ENCODE data around the gene SMG7. TPM values are rescaled to one million over a fixed set of nuclear protein-coding genes. Genes with fewer than 3 reads are reported as not detected.

The SMG7 gene
- total RNA-seq, 1 experiment from 2014 or later, result 72.9 TPM

DNA sequence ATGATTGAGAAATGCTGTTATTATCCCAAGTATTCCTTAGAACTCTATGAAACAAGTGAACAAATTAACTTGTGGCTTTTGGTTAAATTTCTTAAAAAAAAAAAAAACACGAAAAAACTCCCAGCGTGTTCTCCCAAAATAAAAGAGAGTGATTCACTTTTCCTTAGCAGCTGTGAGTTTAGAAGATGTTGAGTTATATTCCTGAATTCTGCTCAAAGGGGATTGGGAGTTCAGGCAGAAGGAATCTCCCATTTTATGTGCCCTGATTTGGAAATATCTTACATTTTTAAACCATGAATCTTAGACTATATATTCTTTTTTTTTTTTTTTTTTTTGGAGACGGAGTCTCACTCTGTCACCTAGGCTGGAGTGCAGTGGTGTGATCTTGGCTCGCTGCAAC is 34.3 kb downstream of the SMG7 start:
- POLR2A ChIA-PET (ENCODE audit: unreplicated experiment), result no interaction called here
- intact Hi-C loops (cut with micrococcal nuclease; ENCODE audit: unreplicated experiment), result no loop called here
- Histone ChIP-seq H3K4me2 (no peak overlapping the region), H4K20me1 (ENCODE audit: insufficient read depth) (peaks cover 7% of the 10 kb centered on the region; the same call in 1 of the 2 replicates), H3K36me3 (ENCODE audit: low read depth) (peaks cover 8% of the 10 kb centered on the region; the same call in 1 of the 2 replicates), H3K9me2 (ENCODE audit: insufficient read depth) (peaks cover 4% of the 10 kb centered on the region; the same call in 1 of the 2 replicates), H3K27me3 (ENCODE audit: insufficient read depth, low read depth) (no peaks in the 10 kb centered on the region), H3F3A (ENCODE audit: insufficient read depth, low read depth) (peaks cover 16% of the 10 kb centered on the region), H3K79me2 (ENCODE audit: low read depth) (peaks cover 93% of the 10 kb centered on the region), H3K4me3 (no peak overlapping the region), H2AFZ (no peak overlapping the region), H3K4me1 (replicated peaks; ENCODE audit: insufficient read depth) (no peaks in the 10 kb centered on the region), H3K9me3 (ENCODE audit: insufficient read depth, low read depth) (no peaks in the 10 kb centered on the region; the same call in 1 of the 2 replicates), H3K27ac (no peak overlapping the region)
- CTCF ChIA-PET, result no interaction called here
- no TSS peak for BruUV-seq (replicated peaks)
- no peak for DNase-seq
- no peak for TF ChIP-seq EZH2 (IDR thresholded peaks at IDR 0.05; ENCODE audit: low read depth)
- TF ChIP-seq, protein P1, sequence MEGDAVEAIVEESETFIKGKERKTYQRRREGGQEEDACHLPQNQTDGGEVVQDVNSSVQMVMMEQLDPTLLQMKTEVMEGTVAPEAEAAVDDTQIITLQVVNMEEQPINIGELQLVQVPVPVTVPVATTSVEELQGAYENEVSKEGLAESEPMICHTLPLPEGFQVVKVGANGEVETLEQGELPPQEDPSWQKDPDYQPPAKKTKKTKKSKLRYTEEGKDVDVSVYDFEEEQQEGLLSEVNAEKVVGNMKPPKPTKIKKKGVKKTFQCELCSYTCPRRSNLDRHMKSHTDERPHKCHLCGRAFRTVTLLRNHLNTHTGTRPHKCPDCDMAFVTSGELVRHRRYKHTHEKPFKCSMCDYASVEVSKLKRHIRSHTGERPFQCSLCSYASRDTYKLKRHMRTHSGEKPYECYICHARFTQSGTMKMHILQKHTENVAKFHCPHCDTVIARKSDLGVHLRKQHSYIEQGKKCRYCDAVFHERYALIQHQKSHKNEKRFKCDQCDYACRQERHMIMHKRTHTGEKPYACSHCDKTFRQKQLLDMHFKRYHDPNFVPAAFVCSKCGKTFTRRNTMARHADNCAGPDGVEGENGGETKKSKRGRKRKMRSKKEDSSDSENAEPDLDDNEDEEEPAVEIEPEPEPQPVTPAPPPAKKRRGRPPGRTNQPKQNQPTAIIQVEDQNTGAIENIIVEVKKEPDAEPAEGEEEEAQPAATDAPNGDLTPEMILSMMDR (conservative IDR thresholded peaks at IDR 0.05), result no peak

DNA sequence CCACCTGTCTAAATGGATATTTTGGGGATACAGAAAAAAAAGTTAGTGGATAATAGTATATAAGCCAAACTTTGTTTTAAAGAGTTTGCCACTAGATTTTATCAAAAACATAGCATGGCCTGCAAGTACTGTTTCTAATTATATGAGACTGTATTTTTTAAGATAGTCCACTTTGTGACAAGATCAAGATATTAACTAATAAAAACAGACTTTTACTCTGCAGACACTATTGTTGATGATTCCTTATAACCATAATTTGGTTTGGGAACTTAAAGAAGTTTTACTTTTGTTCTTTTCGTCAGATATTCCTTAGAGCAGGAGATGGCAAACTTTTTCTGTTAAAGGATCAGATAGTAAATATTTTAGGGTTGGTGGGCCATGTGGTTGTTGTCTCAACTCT is 36.4 kb downstream of the SMG7 start:
- POLR2A ChIA-PET (ENCODE audit: unreplicated experiment), result no interaction called here
- no peaks in the 10 kb centered on the region for H3K9me3 ChIP-seq (ENCODE audit: insufficient read depth, low read depth)
- H3K27ac ChIP-seq, result no peak overlapping the region
- peaks cover 4% of the 10 kb centered on the region; the same call in 1 of the 2 replicates for H3K9me2 ChIP-seq (ENCODE audit: insufficient read depth)
- peaks cover 9% of the 10 kb centered on the region for H3K4me1 ChIP-seq (replicated peaks; ENCODE audit: insufficient read depth)
- TF ChIP-seq, protein P1 (conservative IDR thresholded peaks at IDR 0.05), result no peak
- no peak for TF ChIP-seq EZH2 (IDR thresholded peaks at IDR 0.05; ENCODE audit: low read depth)
- H3F3A ChIP-seq (ENCODE audit: insufficient read depth, low read depth), result peaks cover 11% of the 10 kb centered on the region; the same call in 1 of the 2 replicates
- H2AFZ ChIP-seq, result no peak overlapping the region
- no peak overlapping the region for H3K4me2 ChIP-seq
- BruUV-seq (replicated peaks), result no TSS peak
- no peak for DNase-seq
- CTCF ChIA-PET, result no interaction called here
- H4K20me1 ChIP-seq (ENCODE audit: insufficient read depth), result no peaks in the 10 kb centered on the region; the same call in 1 of the 2 replicates
- H3K27me3 ChIP-seq (ENCODE audit: insufficient read depth, low read depth), result no peaks in the 10 kb centered on the region
- peaks cover 8% of the 10 kb centered on the region; the same call in 1 of the 2 replicates for H3K36me3 ChIP-seq (ENCODE audit: low read depth)
- intact Hi-C loops (cut with micrococcal nuclease; ENCODE audit: unreplicated experiment), result no loop called here
- no peak overlapping the region for H3K4me3 ChIP-seq
- H3K79me2 ChIP-seq (ENCODE audit: low read depth), result peaks cover 87% of the 10 kb centered on the region

DNA sequence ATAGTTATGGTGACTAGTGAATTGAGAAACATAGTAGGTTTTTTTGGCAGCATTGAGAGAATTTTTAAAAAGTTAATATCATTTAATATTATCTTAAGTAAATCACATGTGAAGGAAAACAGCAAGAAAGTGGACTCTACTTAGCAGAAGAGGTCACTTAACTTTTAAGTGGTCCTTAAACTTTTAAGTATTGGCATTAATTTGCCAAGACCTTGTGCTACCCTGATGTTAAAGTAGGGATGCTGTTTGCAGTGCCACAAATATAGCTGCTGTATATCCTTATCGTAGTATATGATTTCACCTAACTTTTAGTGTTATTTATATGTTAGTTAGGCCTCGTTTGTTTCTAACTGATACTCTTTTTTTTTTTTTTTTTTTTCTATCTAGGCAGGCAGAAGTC is 40.2 kb downstream of the SMG7 start:
- H3K9me3 ChIP-seq (ENCODE audit: insufficient read depth, low read depth), result no peaks in the 10 kb centered on the region
- no peak overlapping the region for H3K4me2 ChIP-seq
- peaks cover 8% of the 10 kb centered on the region; the same call in 1 of the 2 replicates for H3K9me2 ChIP-seq (ENCODE audit: insufficient read depth)
- POLR2A ChIA-PET (ENCODE audit: unreplicated experiment), result interaction anchor here (0.6 kb wide), 1 partner anchor 58 kb away, joined by 3 read pairs; no protein-coding TSS in a partner anchor
- intact Hi-C loops (cut with micrococcal nuclease; ENCODE audit: unreplicated experiment), result no loop called here
- no peak overlapping the region for H3K4me3 ChIP-seq
- no peaks in the 10 kb centered on the region; the same call in 1 of the 2 replicates for H4K20me1 ChIP-seq (ENCODE audit: insufficient read depth)
- CTCF ChIA-PET, result no interaction called here
- BruUV-seq (replicated peaks), result no TSS peak
- TF ChIP-seq, protein P1 (conservative IDR thresholded peaks at IDR 0.05), result no peak
- no peak for TF ChIP-seq EZH2 (IDR thresholded peaks at IDR 0.05; ENCODE audit: low read depth)
- H3K79me2 ChIP-seq (ENCODE audit: low read depth), result peaks cover 85% of the 10 kb centered on the region
- peak overlapping the region; percentile 34 for H3K27ac ChIP-seq
- H3F3A ChIP-seq (ENCODE audit: insufficient read depth, low read depth), result peaks cover 32% of the 10 kb centered on the region
- H2AFZ ChIP-seq, result no peak overlapping the region
- H3K4me1 ChIP-seq (replicated peaks; ENCODE audit: insufficient read depth), result peaks cover 34% of the 10 kb centered on the region
- no peaks in the 10 kb centered on the region for H3K27me3 ChIP-seq (ENCODE audit: insufficient read depth, low read depth)
- DNase-seq, result no peak
- H3K36me3 ChIP-seq (ENCODE audit: low read depth), result peaks cover 18% of the 10 kb centered on the region

Measured in PC-9 (cell line).